KMS-11 (cell line): ENCODE measurements around the gene NEDD9.

Experiments used
- H2AFZ ChIP-seq: fragments of 200-600 bp; sonication (generic); 2 replicates; pipeline ENCODE4 v1.6.1; 2016; ENCODE audit warnings: antibody characterized with exemption, mixed run types, low read depth
- H3K27ac ChIP-seq: fragments of 200-600 bp; sonication (generic); 2 replicates; pipeline ENCODE4 v1.6.1; 2016; ENCODE audit warnings: mild to moderate bottlenecking, mixed run types
- H3K27me3 ChIP-seq: fragments of 200-600 bp; sonication (generic); 2 replicates; pipeline ENCODE4 v1.6.1; 2017; ENCODE audit warnings: mild to moderate bottlenecking, low read depth, mixed run types, moderate library complexity; ENCODE audit not compliant: insufficient read depth
- H3K36me3 ChIP-seq: fragments of 200-600 bp; sonication (generic); 2 replicates; pipeline ENCODE4 v1.6.1; 2017; ENCODE audit warnings: mild to moderate bottlenecking, mixed run types; ENCODE audit not compliant: insufficient read depth
- H3K4me1 ChIP-seq: fragments of 200-600 bp; sonication (generic); 2 replicates; pipeline ENCODE4 v1.6.1; 2016; ENCODE audit warnings: mild to moderate bottlenecking, low read depth, mixed run types; ENCODE audit not compliant: poor library complexity, severe bottlenecking
- H3K4me2 ChIP-seq: fragments of 200-600 bp; sonication (generic); 2 replicates; pipeline ENCODE4 v1.7.0; 2016; ENCODE audit warnings: mild to moderate bottlenecking, mixed run types
- H3K4me3 ChIP-seq: fragments of 200-600 bp; sonication (generic); IDR thresholded peaks from 2 replicates; pipeline ENCODE4 v1.6.1; 2017; ENCODE audit warnings: low read depth, low read length, mixed read lengths; ENCODE audit not compliant: insufficient read depth
- H3K79me2 ChIP-seq: fragments of 200-600 bp; sonication (generic); 2 replicates; pipeline ENCODE4 v1.6.1; 2016; ENCODE audit warnings: low read depth, mixed run types; ENCODE audit not compliant: insufficient read depth
- H3K9ac ChIP-seq: fragments of 200-600 bp; sonication (generic); 2 replicates; pipeline ENCODE4 v1.6.1; 2016; ENCODE audit warnings: mild to moderate bottlenecking, mixed run types
- H4K20me1 ChIP-seq: fragments of 200-600 bp; sonication (generic); 2 replicates; pipeline ENCODE4 v1.6.1; 2016; ENCODE audit warnings: mild to moderate bottlenecking, mixed run types; ENCODE audit not compliant: insufficient read depth
- TF ChIP-seq, protein P1 (sequence below): fragments of 200-600 bp; sonication (generic); conservative IDR thresholded peaks from 2 replicates; pipeline ENCODE4 v1.6.1; 2017; ENCODE audit warnings: low read depth, mild to moderate bottlenecking, antibody characterized with exemption, low read length, moderate library complexity, mixed read lengths

Gene NEDD9

DNA sequence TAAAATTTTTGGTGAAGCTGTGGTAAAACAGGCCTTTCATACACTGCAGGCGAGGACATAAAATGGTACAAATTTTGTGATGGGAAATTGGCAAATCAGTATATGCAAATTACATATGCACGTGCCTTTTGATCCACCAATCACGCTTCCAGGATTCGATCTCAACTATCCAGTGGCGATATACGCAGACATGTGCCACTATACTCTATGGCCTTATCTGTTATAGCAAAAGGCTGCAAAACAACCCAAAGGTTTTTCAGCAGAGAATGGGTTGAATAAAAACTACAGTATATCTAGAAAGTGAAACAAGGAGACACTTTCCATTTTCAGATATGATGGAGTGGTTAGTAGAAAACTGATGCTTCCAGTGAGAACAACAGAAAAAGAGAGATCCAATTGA is 79.0 kb downstream of the NEDD9 start:
- Histone ChIP-seq H3K36me3 (no peaks in the 10 kb centered on the region), H3K27me3 (no peaks in the 10 kb centered on the region), H4K20me1 (no peaks in the 10 kb centered on the region), H3K4me3 (no peak overlapping the region), H3K4me1 (no peaks in the 10 kb centered on the region), H3K9ac (no peak overlapping the region), H3K79me2 (no peaks in the 10 kb centered on the region), H2AFZ (no peak overlapping the region), H3K4me2 (no peak overlapping the region), H3K27ac (no peak overlapping the region)
- TF ChIP-seq, protein P1, sequence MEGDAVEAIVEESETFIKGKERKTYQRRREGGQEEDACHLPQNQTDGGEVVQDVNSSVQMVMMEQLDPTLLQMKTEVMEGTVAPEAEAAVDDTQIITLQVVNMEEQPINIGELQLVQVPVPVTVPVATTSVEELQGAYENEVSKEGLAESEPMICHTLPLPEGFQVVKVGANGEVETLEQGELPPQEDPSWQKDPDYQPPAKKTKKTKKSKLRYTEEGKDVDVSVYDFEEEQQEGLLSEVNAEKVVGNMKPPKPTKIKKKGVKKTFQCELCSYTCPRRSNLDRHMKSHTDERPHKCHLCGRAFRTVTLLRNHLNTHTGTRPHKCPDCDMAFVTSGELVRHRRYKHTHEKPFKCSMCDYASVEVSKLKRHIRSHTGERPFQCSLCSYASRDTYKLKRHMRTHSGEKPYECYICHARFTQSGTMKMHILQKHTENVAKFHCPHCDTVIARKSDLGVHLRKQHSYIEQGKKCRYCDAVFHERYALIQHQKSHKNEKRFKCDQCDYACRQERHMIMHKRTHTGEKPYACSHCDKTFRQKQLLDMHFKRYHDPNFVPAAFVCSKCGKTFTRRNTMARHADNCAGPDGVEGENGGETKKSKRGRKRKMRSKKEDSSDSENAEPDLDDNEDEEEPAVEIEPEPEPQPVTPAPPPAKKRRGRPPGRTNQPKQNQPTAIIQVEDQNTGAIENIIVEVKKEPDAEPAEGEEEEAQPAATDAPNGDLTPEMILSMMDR = no peak

- Histone ChIP-seq H2AFZ (no peak overlapping the region), H3K9ac (no peak overlapping the region), H3K4me2 (no peak overlapping the region), H3K4me3 (no peak overlapping the region), H3K4me1 (no peaks in the 10 kb centered on the region), H4K20me1 (no peaks in the 10 kb centered on the region), H3K27ac (no peak overlapping the region), H3K79me2 (no peaks in the 10 kb centered on the region), H3K36me3 (no peaks in the 10 kb centered on the region), H3K27me3 (no peaks in the 10 kb centered on the region)
- TF ChIP-seq, protein P1 = no peak
These were observed 79.9 kb downstream of the NEDD9 start for GRCh38 chr6:11152581-11152980.

GRCh38 chr6:11151488-11151887 is 81.0 kb downstream of the NEDD9 start:
- no peak overlapping the region for H2AFZ ChIP-seq
- H3K27me3 ChIP-seq = no peaks in the 10 kb centered on the region
- H3K36me3 ChIP-seq = no peaks in the 10 kb centered on the region
- H3K79me2 ChIP-seq = no peaks in the 10 kb centered on the region
- H3K4me3 ChIP-seq = no peak overlapping the region
- no peak overlapping the region for H3K4me2 ChIP-seq
- TF ChIP-seq, protein P1 = no peak
- H3K9ac ChIP-seq = no peak overlapping the region
- H3K4me1 ChIP-seq = no peaks in the 10 kb centered on the region
- no peak overlapping the region for H3K27ac ChIP-seq
- no peaks in the 10 kb centered on the region for H4K20me1 ChIP-seq

GRCh38 chr6:11149551-11149950 is 82.9 kb downstream of the NEDD9 start:
- Histone ChIP-seq H2AFZ (no peak overlapping the region), H3K4me2 (no peak overlapping the region), H3K36me3 (no peaks in the 10 kb centered on the region), H4K20me1 (no peaks in the 10 kb centered on the region), H3K27ac (no peak overlapping the region), H3K4me3 (no peak overlapping the region), H3K79me2 (no peaks in the 10 kb centered on the region), H3K27me3 (no peaks in the 10 kb centered on the region), H3K9ac (no peak overlapping the region), H3K4me1 (peaks cover 1% of the 10 kb centered on the region)
- TF ChIP-seq, protein P1 = no peak
